ENCODE measurements around the gene NFIX. TPM values are rescaled to one million over a fixed set of nuclear protein-coding genes. Genes with fewer than 3 reads are reported as not detected.

The NFIX gene
- total RNA-seq, 1 donor from 2014 or later: 8.4 TPM

DNA sequence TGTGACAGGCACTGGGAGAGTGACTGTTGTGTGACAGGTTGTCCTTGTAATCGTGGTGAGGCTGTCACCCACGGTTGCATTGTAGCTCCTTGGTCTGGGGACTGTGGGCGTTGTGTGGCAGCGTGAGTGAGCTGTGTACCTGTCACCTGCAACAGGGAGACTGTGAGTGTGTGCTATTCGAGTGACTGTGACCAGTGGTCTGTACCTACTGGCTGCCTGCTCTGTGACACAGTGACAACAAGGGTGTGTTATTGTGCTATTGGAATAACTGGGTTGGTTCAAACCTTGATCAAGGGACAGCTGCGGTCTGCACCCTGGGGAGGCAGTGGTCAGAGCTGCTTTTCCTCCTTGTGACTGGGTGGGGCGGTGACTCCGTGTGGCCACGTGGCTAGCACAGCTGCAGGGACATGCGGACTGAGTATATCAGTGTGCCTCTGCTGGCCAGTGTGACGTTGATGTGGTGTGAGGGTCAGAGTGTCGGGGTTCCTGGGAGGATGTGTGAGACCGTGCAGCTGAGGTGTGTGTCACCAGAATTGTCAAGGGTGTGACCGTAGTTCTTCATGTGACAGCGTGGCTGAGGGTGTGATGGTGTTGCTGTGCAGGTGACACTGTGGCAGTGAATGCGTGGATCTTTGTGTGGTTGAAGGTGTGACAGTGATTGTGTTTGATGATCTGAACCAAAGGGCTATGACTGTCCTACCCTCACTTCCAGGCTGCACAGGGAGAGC is 10.1 kb upstream of the NFIX start:
- Mint-ChIP-seq H3K27ac (ENCODE audit: unreplicated experiment) (no peak overlapping the region), H3K4me1 (ENCODE audit: low read depth, unreplicated experiment) (peaks cover 2% of the 10 kb centered on the region), H3K4me3 (ENCODE audit: unreplicated experiment) (no peak overlapping the region), H3K9me3 (ENCODE audit: unreplicated experiment) (no peaks in the 10 kb centered on the region), H3K36me3 (ENCODE audit: low read depth, unreplicated experiment) (peaks cover 2% of the 10 kb centered on the region), H3K27me3 (ENCODE audit: low read depth, unreplicated experiment) (peaks cover 27% of the 10 kb centered on the region)
- FAIRE-seq (peak; percentile 70), DNase-seq (ENCODE audit: low read depth) (peak; percentile 74)
- Histone ChIP-seq H3K9ac (ENCODE audit: low read length) (peak overlapping the region; percentile 27), H3K27me3 (ENCODE audit: insufficient read depth, low read length) (no peaks in the 10 kb centered on the region), H3K4me2 (ENCODE audit: low read length) (peak overlapping the region; percentile 38), H3K9me3 (ENCODE audit: insufficient read depth, low read depth, low read length) (no peaks in the 10 kb centered on the region), H3K36me3 (ENCODE audit: insufficient read depth, low read length) (no peaks in the 10 kb centered on the region), H2AFZ (ENCODE audit: low read depth, low read length) (no peak overlapping the region), H3K4me1 (ENCODE audit: insufficient read depth, low read length) (peaks cover 18% of the 10 kb centered on the region), H3K79me2 (ENCODE audit: insufficient read depth, low read length) (no peaks in the 10 kb centered on the region), H4K20me1 (ENCODE audit: insufficient read depth, low read length) (no peaks in the 10 kb centered on the region), H3K4me3 (ENCODE audit: insufficient read depth, low read depth, low read length) (no peak overlapping the region), H3K27ac (ENCODE audit: low read depth, low read length) (no peak overlapping the region)
- no peak for TF ChIP-seq CTCF (IDR thresholded peaks at IDR 0.05; ENCODE audit: insufficient read depth, low read depth, low read length)
- TF ChIP-seq EZH2 (IDR thresholded peaks at IDR 0.05; ENCODE audit: insufficient read depth, low read length): no peak

- Histone ChIP-seq H3K4me3 (ENCODE audit: insufficient read depth, low read depth, low read length) (no peak overlapping the region), H2AFZ (ENCODE audit: low read depth, low read length) (no peak overlapping the region), H4K20me1 (ENCODE audit: insufficient read depth, low read length) (no peaks in the 10 kb centered on the region), H3K4me2 (ENCODE audit: low read length) (no peak overlapping the region), H3K4me1 (ENCODE audit: insufficient read depth, low read length) (peaks cover 18% of the 10 kb centered on the region), H3K27ac (ENCODE audit: low read depth, low read length) (no peak overlapping the region), H3K27me3 (ENCODE audit: insufficient read depth, low read length) (no peaks in the 10 kb centered on the region), H3K9ac (ENCODE audit: low read length) (no peak overlapping the region), H3K36me3 (ENCODE audit: insufficient read depth, low read length) (no peaks in the 10 kb centered on the region), H3K9me3 (ENCODE audit: insufficient read depth, low read depth, low read length) (no peaks in the 10 kb centered on the region), H3K79me2 (ENCODE audit: insufficient read depth, low read length) (no peaks in the 10 kb centered on the region)
- FAIRE-seq: no peak
- Mint-ChIP-seq H3K4me1 (ENCODE audit: low read depth, unreplicated experiment) (peaks cover 2% of the 10 kb centered on the region), H3K4me3 (ENCODE audit: unreplicated experiment) (no peak overlapping the region), H3K36me3 (ENCODE audit: low read depth, unreplicated experiment) (peaks cover 2% of the 10 kb centered on the region), H3K9me3 (ENCODE audit: unreplicated experiment) (no peaks in the 10 kb centered on the region), H3K27me3 (ENCODE audit: low read depth, unreplicated experiment) (peaks cover 35% of the 10 kb centered on the region), H3K27ac (ENCODE audit: unreplicated experiment) (no peak overlapping the region)
- no peak for DNase-seq (ENCODE audit: low read depth)
- TF ChIP-seq CTCF (IDR thresholded peaks at IDR 0.05; ENCODE audit: insufficient read depth, low read depth, low read length) (no peak), EZH2 (IDR thresholded peaks at IDR 0.05; ENCODE audit: insufficient read depth, low read length) (no peak)
Measured at GRCh38 chr19:12986726-12987125, 8.5 kb upstream of the NFIX start.

- Histone ChIP-seq H3K4me1 (ENCODE audit: insufficient read depth, low read length) (peaks cover 18% of the 10 kb centered on the region), H4K20me1 (ENCODE audit: insufficient read depth, low read length) (no peaks in the 10 kb centered on the region), H3K36me3 (ENCODE audit: insufficient read depth, low read length) (no peaks in the 10 kb centered on the region), H3K4me3 (ENCODE audit: insufficient read depth, low read depth, low read length) (no peak overlapping the region), H3K4me2 (ENCODE audit: low read length) (no peak overlapping the region), H3K27ac (ENCODE audit: low read depth, low read length) (no peak overlapping the region), H3K27me3 (ENCODE audit: insufficient read depth, low read length) (no peaks in the 10 kb centered on the region), H3K79me2 (ENCODE audit: insufficient read depth, low read length) (no peaks in the 10 kb centered on the region), H3K9ac (ENCODE audit: low read length) (no peak overlapping the region), H2AFZ (ENCODE audit: low read depth, low read length) (no peak overlapping the region), H3K9me3 (ENCODE audit: insufficient read depth, low read depth, low read length) (no peaks in the 10 kb centered on the region)
- peaks cover 2% of the 10 kb centered on the region for H3K4me1 Mint-ChIP-seq (ENCODE audit: low read depth, unreplicated experiment)
- peaks cover under 1% of the 10 kb centered on the region for H3K9me3 Mint-ChIP-seq (ENCODE audit: unreplicated experiment)
- no peak for DNase-seq (ENCODE audit: low read depth)
- no peak for FAIRE-seq
- no peak overlapping the region for H3K4me3 Mint-ChIP-seq (ENCODE audit: unreplicated experiment)
- no peak for TF ChIP-seq CTCF (IDR thresholded peaks at IDR 0.05; ENCODE audit: insufficient read depth, low read depth, low read length)
- no peak for TF ChIP-seq EZH2 (IDR thresholded peaks at IDR 0.05; ENCODE audit: insufficient read depth, low read length)
- H3K27me3 Mint-ChIP-seq (ENCODE audit: low read depth, unreplicated experiment): peaks cover 37% of the 10 kb centered on the region
- no peak overlapping the region for H3K27ac Mint-ChIP-seq (ENCODE audit: unreplicated experiment)
- peaks cover 2% of the 10 kb centered on the region for H3K36me3 Mint-ChIP-seq (ENCODE audit: low read depth, unreplicated experiment)
Measured at GRCh38 chr19:12987190-12987589, 8.1 kb upstream of the NFIX start.

Data from astrocyte (in vitro differentiated cells and primary cell).